H9 (cell line): ENCODE results near the gene RYR3. TPM values are rescaled to one million over a fixed set of nuclear protein-coding genes. Genes with fewer than 3 reads are reported as not detected.

Experiments used
- DNase-seq: peaks from one replicate; pipeline ENCODE4 v3.0.0-alpha.2; 2017
- H2AFZ ChIP-seq: one replicate; pipeline ENCODE4 v1.6.1; 2013; ENCODE audit warnings: mild to moderate bottlenecking, low read length, control low read depth, moderate library complexity
- H2AK5ac ChIP-seq: 2 replicates; pipeline ENCODE4 v1.6.1; 2013; ENCODE audit warnings: low read length, control low read depth, mixed read lengths; ENCODE audit not compliant: insufficient read length
- H2BK120ac ChIP-seq: one replicate; pipeline ENCODE4 v1.6.1; 2013; ENCODE audit warnings: low read depth, mild to moderate bottlenecking, low read length, control low read depth, inconsistent platforms; ENCODE audit not compliant: poor library complexity, severe bottlenecking
- H2BK12ac ChIP-seq: 2 replicates; pipeline ENCODE4 v1.6.1; 2013; ENCODE audit warnings: low read length, control low read depth, mixed read lengths, low read depth; ENCODE audit not compliant: insufficient read length
- H2BK15ac ChIP-seq: 2 replicates; pipeline ENCODE4 v1.6.1; 2013; ENCODE audit warnings: low read depth, low read length, control low read depth
- H2BK20ac ChIP-seq: one replicate; pipeline ENCODE4 v1.6.1; 2013; ENCODE audit warnings: low read depth, mild to moderate bottlenecking, low read length, control low read depth, inconsistent platforms; ENCODE audit not compliant: poor library complexity, severe bottlenecking
- H2BK5ac ChIP-seq: 2 replicates; pipeline ENCODE4 v1.6.1; 2013; ENCODE audit warnings: low read length, control low read depth, mixed read lengths; ENCODE audit not compliant: insufficient read length
- H3K14ac ChIP-seq: 2 replicates; pipeline ENCODE4 v1.6.1; 2013; ENCODE audit warnings: low read length, control low read depth; ENCODE audit not compliant: insufficient read depth
- H3K18ac ChIP-seq: 2 replicates; pipeline ENCODE4 v1.6.1; 2013; ENCODE audit warnings: low read depth, mild to moderate bottlenecking, mixed read lengths, low read length, control low read depth; ENCODE audit not compliant: insufficient read length
- H3K23ac ChIP-seq: 2 replicates; pipeline ENCODE4 v1.6.1; 2013; ENCODE audit warnings: low read length, control low read depth, mixed read lengths, low read depth; ENCODE audit not compliant: insufficient read length
- H3K23me2 ChIP-seq: 2 replicates; pipeline ENCODE4 v1.6.1; 2013; ENCODE audit warnings: low read depth, mild to moderate bottlenecking, mixed read lengths, low read length, control low read depth; ENCODE audit not compliant: insufficient read length, poor library complexity, severe bottlenecking
- H3K27ac ChIP-seq: 2 replicates; pipeline ENCODE4 v1.5.1; 2013; ENCODE audit warnings: low read length, control low read depth, mixed read lengths, low read depth; ENCODE audit not compliant: insufficient read length
- H3K27me3 ChIP-seq: 2 replicates; pipeline ENCODE4 v1.6.1; 2013; ENCODE audit warnings: low read length, control low read depth, inconsistent platforms; ENCODE audit not compliant: insufficient read depth
- H3K4ac ChIP-seq: 2 replicates; pipeline ENCODE4 v1.6.1; 2013; ENCODE audit warnings: low read depth, mild to moderate bottlenecking, control low read depth, inconsistent platforms, low read length, moderate library complexity
- H3K4me1 ChIP-seq: 2 replicates; pipeline ENCODE4 v1.6.1; 2013; ENCODE audit warnings: low read length, control low read depth, inconsistent platforms; ENCODE audit not compliant: insufficient read depth
- H3K4me2 ChIP-seq: 2 replicates; pipeline ENCODE4 v1.6.1; 2013; ENCODE audit warnings: low read length, control low read depth, mixed read lengths; ENCODE audit not compliant: insufficient read length, insufficient read depth
- H3K56ac ChIP-seq: 2 replicates; pipeline ENCODE4 v1.6.1; 2013; ENCODE audit warnings: low read depth, mild to moderate bottlenecking, mixed read lengths, low read length, control low read depth; ENCODE audit not compliant: insufficient read length
- H3K79me1 ChIP-seq: 2 replicates; pipeline ENCODE4 v1.6.1; 2013; ENCODE audit warnings: low read depth, mild to moderate bottlenecking, moderate library complexity, low read length, control low read depth, inconsistent platforms; ENCODE audit not compliant: insufficient read depth, poor library complexity, severe bottlenecking
- H3K79me2 ChIP-seq: 2 replicates; pipeline ENCODE4 v1.6.1; 2013; ENCODE audit warnings: low read length, control low read depth, inconsistent platforms; ENCODE audit not compliant: insufficient read depth
- H3K9ac ChIP-seq: 2 replicates; pipeline ENCODE4 v1.6.1; 2013; ENCODE audit warnings: low read length, control low read depth, mixed read lengths; ENCODE audit not compliant: insufficient read length; ENCODE audit errors: extremely low read depth
- H3K9me3 ChIP-seq: one replicate; pipeline ENCODE4 v1.6.1; 2013; ENCODE audit warnings: low read depth, low read length, inconsistent platforms; ENCODE audit not compliant: control insufficient read depth
- H3T11ph ChIP-seq: one replicate; pipeline ENCODE4 v1.6.1; 2013; ENCODE audit warnings: mild to moderate bottlenecking, low read length, control low read depth, inconsistent platforms
- H4K20me1 ChIP-seq: one replicate; pipeline ENCODE4 v1.6.1; 2013; ENCODE audit not compliant: control insufficient read depth, insufficient read length, insufficient read depth
- H4K5ac ChIP-seq: 2 replicates; pipeline ENCODE4 v1.6.1; 2013; ENCODE audit warnings: low read depth, mild to moderate bottlenecking, mixed read lengths, low read length, control low read depth; ENCODE audit not compliant: insufficient read length
- H4K8ac ChIP-seq: replicated peaks from 2 replicates; pipeline ENCODE4 v1.6.1; 2013; ENCODE audit warnings: low read length, control low read depth, mixed read lengths, low read depth; ENCODE audit not compliant: insufficient read length
- H4K91ac ChIP-seq: 2 replicates; pipeline ENCODE4 v1.6.1; 2013; ENCODE audit warnings: low read depth, mild to moderate bottlenecking, moderate library complexity, mixed read lengths, low read length, control low read depth; ENCODE audit not compliant: insufficient read length
- H3K27ac Mint-ChIP-seq, 3 experiments: 2 replicates in 2 of 3; 3 replicates in 1 of 3; pipeline ENCODE4 v1.8.0; 2020 to 2021; ENCODE audit warnings: mixed read lengths in 3 of 3, mild to moderate bottlenecking in 1 of 3, moderate library complexity in 1 of 3
- H3K27me3 Mint-ChIP-seq: 2 replicates; pipeline ENCODE4 v1.8.0; 2021; ENCODE audit warnings: low read depth, mild to moderate bottlenecking, moderate library complexity, mixed read lengths
- H3K36me3 Mint-ChIP-seq, 3 experiments: 2 replicates in 2 of 3; 3 replicates in 1 of 3; pipeline ENCODE4 v1.8.0; 2020 to 2021; ENCODE audit warnings: low read depth in 3 of 3, mixed read lengths in 3 of 3; ENCODE audit not compliant: insufficient read depth in 1 of 3
- H3K4me1 Mint-ChIP-seq, 2 experiments: 2 replicates each; pipeline ENCODE4 v1.8.0; 2020; ENCODE audit warnings: mixed read lengths in 2 of 2
- H3K4me3 Mint-ChIP-seq, 2 experiments: 2 replicates in 1 of 2; 3 replicates in 1 of 2; pipeline ENCODE4 v1.8.0; 2020 to 2021; ENCODE audit warnings: mild to moderate bottlenecking in 2 of 2, mixed read lengths in 2 of 2, moderate library complexity in 1 of 2
- H3K9me3 Mint-ChIP-seq, 2 experiments: 2 replicates in 1 of 2; 3 replicates in 1 of 2; pipeline ENCODE4 v1.8.0; 2020; ENCODE audit warnings: mild to moderate bottlenecking in 2 of 2, mixed read lengths in 2 of 2, moderate library complexity in 1 of 2
- WGBS: extraction: QIAGEN DNeasy Blood & Tissue Kit; methylation state at CpG from one replicate; pipeline ENCODE4 v1.1.7; 2013; ENCODE audit warnings: missing lambda C conversion rate, low lambda C conversion rate, mixed read lengths; ENCODE audit not compliant: insufficient read length; ENCODE audit errors: extremely low coverage; 5-methylcytosine and 5-hydroxymethylcytosine counted together
- total RNA-seq: library from RNA; stranded (reverse); gene quantifications from 2 replicates; pipeline ENCODE4 v1.2.1, GENCODE V29; 2021
- TF ChIP-seq, protein P1 (sequence below): fragments of 200-600 bp; sonication (generic); conservative IDR thresholded peaks from 3 replicates; pipeline ENCODE4 v1.8.0; 2021; ENCODE audit warnings: antibody characterized with exemption, mild to moderate bottlenecking

The RYR3 gene
- total RNA-seq, 1 experiment from 2014 or later, result 0.85 TPM

DNA sequence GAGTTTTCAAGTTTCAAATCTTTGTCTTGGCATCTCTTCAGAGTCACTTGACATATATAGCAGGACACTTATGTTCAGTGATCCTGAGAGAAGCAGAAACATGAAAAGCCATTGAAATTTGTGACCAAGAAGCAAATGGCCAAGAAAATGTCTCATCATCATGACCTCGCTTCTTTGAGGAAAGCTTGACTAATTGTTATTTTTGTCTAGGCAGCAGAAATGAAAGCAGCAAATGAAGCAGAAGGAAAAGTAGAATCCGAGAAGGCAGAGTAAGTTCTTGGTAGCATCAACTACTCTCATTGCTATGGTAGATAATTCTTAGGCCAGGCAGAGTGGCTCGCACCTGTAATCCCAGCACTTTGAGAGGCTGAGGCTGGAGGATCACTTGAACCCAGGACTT is 529.8 kb downstream of the RYR3 start:
- no peak overlapping the region for H2BK20ac ChIP-seq
- no peak overlapping the region for H3K4me2 ChIP-seq
- Mint-ChIP-seq H3K4me3 (no peak overlapping the region), H3K27me3 (peaks cover 19% of the 10 kb centered on the region), H3K27ac (no peak overlapping the region), H3K9me3 (peaks cover 0 to 3% of the 10 kb centered on the region in 2 experiments; a peak in 1 of 5 replicates), H3K36me3 (peaks cover 2 to 4% (median 3%) of the 10 kb centered on the region in 3 experiments; a peak in 5 of 7 replicates), H3K4me1 (peaks cover 38 to 45% of the 10 kb centered on the region in 2 experiments)
- no CpG with 5 or more reads among the region's 3 CpGs for WGBS
- no peaks in the 10 kb centered on the region for H4K20me1 ChIP-seq
- H3K79me2 ChIP-seq, result no peaks in the 10 kb centered on the region
- H3K79me1 ChIP-seq, result no peaks in the 10 kb centered on the region
- no peak overlapping the region for H3T11ph ChIP-seq
- H3K4ac ChIP-seq, result no peak overlapping the region
- H3K23me2 ChIP-seq, result no peaks in the 10 kb centered on the region
- no peak for DNase-seq
- H3K56ac ChIP-seq, result no peak overlapping the region
- no peak overlapping the region for H4K8ac ChIP-seq
- TF ChIP-seq, protein P1, sequence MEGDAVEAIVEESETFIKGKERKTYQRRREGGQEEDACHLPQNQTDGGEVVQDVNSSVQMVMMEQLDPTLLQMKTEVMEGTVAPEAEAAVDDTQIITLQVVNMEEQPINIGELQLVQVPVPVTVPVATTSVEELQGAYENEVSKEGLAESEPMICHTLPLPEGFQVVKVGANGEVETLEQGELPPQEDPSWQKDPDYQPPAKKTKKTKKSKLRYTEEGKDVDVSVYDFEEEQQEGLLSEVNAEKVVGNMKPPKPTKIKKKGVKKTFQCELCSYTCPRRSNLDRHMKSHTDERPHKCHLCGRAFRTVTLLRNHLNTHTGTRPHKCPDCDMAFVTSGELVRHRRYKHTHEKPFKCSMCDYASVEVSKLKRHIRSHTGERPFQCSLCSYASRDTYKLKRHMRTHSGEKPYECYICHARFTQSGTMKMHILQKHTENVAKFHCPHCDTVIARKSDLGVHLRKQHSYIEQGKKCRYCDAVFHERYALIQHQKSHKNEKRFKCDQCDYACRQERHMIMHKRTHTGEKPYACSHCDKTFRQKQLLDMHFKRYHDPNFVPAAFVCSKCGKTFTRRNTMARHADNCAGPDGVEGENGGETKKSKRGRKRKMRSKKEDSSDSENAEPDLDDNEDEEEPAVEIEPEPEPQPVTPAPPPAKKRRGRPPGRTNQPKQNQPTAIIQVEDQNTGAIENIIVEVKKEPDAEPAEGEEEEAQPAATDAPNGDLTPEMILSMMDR, result no peak
- no peak overlapping the region for H4K91ac ChIP-seq
- peaks cover 9% of the 10 kb centered on the region for H3K4me1 ChIP-seq
- no peak overlapping the region for H4K5ac ChIP-seq
- H2BK15ac ChIP-seq, result no peak overlapping the region
- no peak overlapping the region for H3K14ac ChIP-seq
- H2BK5ac ChIP-seq, result no peak overlapping the region
- H3K27me3 ChIP-seq, result no peaks in the 10 kb centered on the region
- no peak overlapping the region for H2BK12ac ChIP-seq
- H3K9ac ChIP-seq, result no peak overlapping the region
- no peak overlapping the region for H3K27ac ChIP-seq
- H3K23ac ChIP-seq, result no peak overlapping the region
- H2AK5ac ChIP-seq, result no peak overlapping the region
- no peak overlapping the region for H2AFZ ChIP-seq
- H3K18ac ChIP-seq, result no peak overlapping the region
- no peaks in the 10 kb centered on the region for H3K9me3 ChIP-seq
- H2BK120ac ChIP-seq, result no peak overlapping the region
